Spleen (tissue), 7 donors: ENCODE results near the gene FREM3.

Experiments used
- POLR2A ChIP-seq, 3 donors: fragments of 450-650 bp; IDR thresholded peaks; one replicate each; pipeline ENCODE4 v1.5.1; 2017; ENCODE audit warnings: antibody characterized with exemption in 3 of 3, mild to moderate bottlenecking in 1 of 3
- TF ChIP-seq, protein P1 (sequence below), 11 experiments: fragments of 200-600 bp in 7 of 11; fragments of 450-650 bp in 4 of 11; sonication (generic) in 4 of 11; IDR thresholded peaks in 8 of 11; conservative IDR thresholded peaks in 3 of 11; 1 replicate in 7 of 11; 2 replicates in 4 of 11; pipeline versions ENCODE4 v1.4.0 to v1.8.0; 2016 to 2021; ENCODE audit warnings: antibody characterized with exemption in 11 of 11, inconsistent platforms in 4 of 11, mild to moderate bottlenecking in 1 of 11
- donor health status: DM: no; HTN: no; CAD: no; lungs with moderate emphysema.
- donor health status: DM: no; HTN: no; CAD: no.
- donor health status: DM: no; HTN: no; CAD: no.

DNA sequence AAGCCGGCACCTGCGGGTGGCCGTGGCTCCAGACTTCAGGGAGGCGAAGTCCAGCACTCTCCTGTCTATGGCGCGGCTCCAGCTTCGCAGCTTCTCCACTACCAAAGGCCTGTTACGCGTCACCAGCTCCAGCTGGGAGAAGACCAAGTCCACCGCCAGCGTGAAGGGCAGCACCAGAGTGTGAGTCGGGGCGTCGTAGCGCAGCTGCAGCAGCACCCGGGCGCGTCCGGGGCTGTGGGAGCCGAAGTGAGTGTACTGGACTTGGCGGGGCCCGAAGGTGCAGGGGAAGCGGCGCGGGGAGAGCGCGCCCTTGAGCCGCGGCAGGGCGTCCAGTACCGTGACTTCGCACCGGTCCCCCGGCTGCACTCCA is 444 bp downstream of the FREM3 start:
- TF ChIP-seq, protein P1, sequence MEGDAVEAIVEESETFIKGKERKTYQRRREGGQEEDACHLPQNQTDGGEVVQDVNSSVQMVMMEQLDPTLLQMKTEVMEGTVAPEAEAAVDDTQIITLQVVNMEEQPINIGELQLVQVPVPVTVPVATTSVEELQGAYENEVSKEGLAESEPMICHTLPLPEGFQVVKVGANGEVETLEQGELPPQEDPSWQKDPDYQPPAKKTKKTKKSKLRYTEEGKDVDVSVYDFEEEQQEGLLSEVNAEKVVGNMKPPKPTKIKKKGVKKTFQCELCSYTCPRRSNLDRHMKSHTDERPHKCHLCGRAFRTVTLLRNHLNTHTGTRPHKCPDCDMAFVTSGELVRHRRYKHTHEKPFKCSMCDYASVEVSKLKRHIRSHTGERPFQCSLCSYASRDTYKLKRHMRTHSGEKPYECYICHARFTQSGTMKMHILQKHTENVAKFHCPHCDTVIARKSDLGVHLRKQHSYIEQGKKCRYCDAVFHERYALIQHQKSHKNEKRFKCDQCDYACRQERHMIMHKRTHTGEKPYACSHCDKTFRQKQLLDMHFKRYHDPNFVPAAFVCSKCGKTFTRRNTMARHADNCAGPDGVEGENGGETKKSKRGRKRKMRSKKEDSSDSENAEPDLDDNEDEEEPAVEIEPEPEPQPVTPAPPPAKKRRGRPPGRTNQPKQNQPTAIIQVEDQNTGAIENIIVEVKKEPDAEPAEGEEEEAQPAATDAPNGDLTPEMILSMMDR (IDR thresholded peaks at IDR 0.05 in 8 of 11, conservative IDR thresholded peaks at IDR 0.05 in 3 of 11) = no peak
- no peak for TF ChIP-seq POLR2A (IDR thresholded peaks at IDR 0.05)
